Mesenchymal stem cell (in vitro differentiated cells and primary cell): Measurements from ENCODE around the gene CATSPER1.
"Not testable (repeated sequence)": the region's sequence is repeated elsewhere in the genome, so short reads cannot be mapped to it uniquely, and the experiment has no call there.

Experiments
- DNase-seq: peaks from one replicate; pipeline ENCODE4 v3.0.0-alpha.2; 2013
- H2AFZ ChIP-seq: one replicate; pipeline ENCODE4 v1.6.1; 2013; ENCODE audit warnings: low read depth, mild to moderate bottlenecking, control low read depth, inconsistent platforms, low read length, moderate library complexity
- H2AK5ac ChIP-seq: 2 replicates; pipeline ENCODE4 v1.6.1; 2013; ENCODE audit warnings: low read length, moderate library complexity, mild to moderate bottlenecking, inconsistent platforms; ENCODE audit not compliant: severe bottlenecking
- H2BK120ac ChIP-seq: one replicate; pipeline ENCODE4 v1.6.1; 2013; ENCODE audit warnings: low read depth, mild to moderate bottlenecking, inconsistent platforms, low read length, moderate library complexity
- H2BK12ac ChIP-seq, 2 experiments: one replicate each; pipeline ENCODE4 v1.6.1; 2013; ENCODE audit warnings: inconsistent platforms in 2 of 2, low read length in 2 of 2, mild to moderate bottlenecking in 2 of 2, moderate library complexity in 2 of 2, control low read depth in 1 of 2
- H2BK15ac ChIP-seq: one replicate; pipeline ENCODE4 v1.6.1; 2013; ENCODE audit warnings: mild to moderate bottlenecking, low read depth, inconsistent platforms; ENCODE audit not compliant: poor library complexity, severe bottlenecking
- H2BK5ac ChIP-seq: 2 replicates; pipeline ENCODE4 v1.6.1; 2013; ENCODE audit warnings: low read depth, mild to moderate bottlenecking, low read length, control low read depth, inconsistent platforms; ENCODE audit not compliant: poor library complexity, severe bottlenecking
- H3K14ac ChIP-seq, 2 experiments: one replicate each; pipeline ENCODE4 v1.6.1; 2013; ENCODE audit warnings: inconsistent platforms in 2 of 2, low read length in 2 of 2, control low read depth in 1 of 2, mild to moderate bottlenecking in 1 of 2, moderate library complexity in 1 of 2
- H3K18ac ChIP-seq, 2 experiments: one replicate each; pipeline ENCODE4 v1.6.1; 2013; ENCODE audit warnings: inconsistent platforms in 2 of 2, low read length in 2 of 2, control low read depth in 1 of 2, low read depth in 1 of 2, mild to moderate bottlenecking in 1 of 2
- H3K23ac ChIP-seq, 2 experiments: one replicate each; pipeline ENCODE4 v1.6.1; 2013; ENCODE audit warnings: inconsistent platforms in 2 of 2, low read length in 2 of 2, mild to moderate bottlenecking in 2 of 2, moderate library complexity in 2 of 2, control low read depth in 1 of 2
- H3K27ac ChIP-seq: 2 replicates; pipeline ENCODE4 v1.5.1; 2013; ENCODE audit warnings: mild to moderate bottlenecking, moderate library complexity, low read length, control low read depth, inconsistent platforms; ENCODE audit not compliant: poor library complexity, severe bottlenecking
- H3K27me3 ChIP-seq, 2 experiments: 2 replicates each; pipeline versions ENCODE4 v1.6.1 to v1.7.0; 2013; ENCODE audit warnings: low read length in 2 of 2, mild to moderate bottlenecking in 2 of 2, moderate library complexity in 2 of 2, control low read depth in 1 of 2, inconsistent platforms in 1 of 2; ENCODE audit not compliant: control insufficient read depth in 1 of 2, insufficient read depth in 1 of 2
- H3K36me3 ChIP-seq, 2 experiments: 2 replicates each; pipeline versions ENCODE4 v1.6.1 to v1.7.0; 2013; ENCODE audit warnings: low read length in 2 of 2, control low read depth in 1 of 2, inconsistent platforms in 1 of 2, low read depth in 1 of 2, mild to moderate bottlenecking in 1 of 2; ENCODE audit not compliant: insufficient read depth in 2 of 2, control insufficient read depth in 1 of 2
- H3K4ac ChIP-seq, 2 experiments: one replicate each; pipeline ENCODE4 v1.6.1; 2013; ENCODE audit warnings: inconsistent platforms in 2 of 2, low read length in 2 of 2, mild to moderate bottlenecking in 2 of 2, moderate library complexity in 2 of 2, control low read depth in 1 of 2, low read depth in 1 of 2
- H3K4me1 ChIP-seq: 2 replicates; pipeline ENCODE4 v1.6.1; 2013; ENCODE audit warnings: low read depth, low read length, control low read depth; ENCODE audit not compliant: control insufficient read depth, insufficient read depth
- H3K4me2 ChIP-seq: 2 replicates; pipeline ENCODE4 v1.6.1; 2013; ENCODE audit warnings: low read length, mild to moderate bottlenecking, inconsistent platforms; ENCODE audit not compliant: poor library complexity, severe bottlenecking
- H3K4me3 ChIP-seq, 2 experiments: 2 replicates each; pipeline versions ENCODE4 v1.5.1 to v1.7.0; 2013; ENCODE audit warnings: low read length in 2 of 2, mild to moderate bottlenecking in 2 of 2, control low read depth in 1 of 2, low read depth in 1 of 2; ENCODE audit not compliant: insufficient read depth in 1 of 2
- H3K79me1 ChIP-seq: replicated peaks from 2 replicates; pipeline ENCODE4 v1.6.1; 2013; ENCODE audit warnings: mild to moderate bottlenecking, control low read depth, low read length, inconsistent platforms; ENCODE audit not compliant: poor library complexity, severe bottlenecking
- H3K9ac ChIP-seq: 2 replicates; pipeline ENCODE4 v1.7.0; 2013; ENCODE audit warnings: mild to moderate bottlenecking, low read length, moderate library complexity
- H3K9me3 ChIP-seq: 2 replicates; pipeline ENCODE4 v1.7.0; 2013; ENCODE audit warnings: mild to moderate bottlenecking, low read length; ENCODE audit not compliant: control insufficient read depth
- H4K8ac ChIP-seq: one replicate; pipeline ENCODE4 v1.6.1; 2013; ENCODE audit warnings: inconsistent platforms, mild to moderate bottlenecking, low read length, moderate library complexity
- H4K91ac ChIP-seq: one replicate; pipeline ENCODE4 v1.6.1; 2013; ENCODE audit warnings: mild to moderate bottlenecking, low read length, inconsistent platforms
- WGBS: methylation state at CpG from one replicate; pipeline ENCODE4 v1.1.7; 2013; ENCODE audit warnings: mixed read lengths; 5-methylcytosine and 5-hydroxymethylcytosine counted together

CATSPER1 gene

DNA sequence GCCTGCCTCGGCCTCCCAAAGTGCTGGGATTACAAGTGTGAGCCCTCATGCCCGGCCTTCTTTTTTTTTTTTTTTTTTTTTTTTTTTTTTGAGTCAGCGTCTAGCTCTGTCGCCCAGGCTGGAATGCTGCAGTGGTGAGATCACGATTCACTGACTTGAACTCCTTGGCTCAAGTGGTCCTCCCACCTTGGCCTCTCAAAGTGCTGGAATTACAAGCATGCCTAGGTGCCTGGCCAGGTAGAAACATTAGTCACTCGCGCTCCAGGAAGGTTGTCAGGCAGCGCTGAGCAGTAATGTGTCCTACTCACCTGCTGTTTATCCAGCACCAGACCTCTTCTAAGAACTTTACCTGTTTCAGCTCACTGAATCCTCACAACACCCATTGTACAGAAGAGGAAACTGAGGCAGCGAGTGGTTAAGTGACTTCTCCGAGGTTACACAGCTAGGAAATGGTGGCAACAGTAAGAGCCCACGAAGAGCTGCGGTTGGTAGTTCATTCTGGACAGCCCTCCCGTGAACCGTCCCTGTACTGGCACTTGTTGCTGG lies 15.0 kb downstream of the CATSPER1 start:
- Histone ChIP-seq H2BK120ac (no peak overlapping the region), H3K36me3 (peaks cover 0 to 6% of the 10 kb centered on the region in 2 experiments), H2AK5ac (no peak overlapping the region), H3K18ac (no peak overlapping the region), H2BK15ac (peak overlapping the region; percentile 33), H2BK5ac (no peak overlapping the region), H2BK12ac (no peak overlapping the region), H4K8ac (peak overlapping the region; percentile 30), H3K23ac (peak overlapping the region in 1 of 2 experiments; percentile 51), H3K4me2 (no peak overlapping the region), H3K79me1 (no peaks in the 10 kb centered on the region), H3K9ac (no peak overlapping the region), H4K91ac (no peak overlapping the region), H2AFZ (no peak overlapping the region), H3K4me3 (no peak overlapping the region), H3K27me3 (peaks cover 4 to 20% of the 10 kb centered on the region in 2 experiments), H3K4ac (peak overlapping the region in 1 of 2 experiments; percentile 41), H3K27ac (no peak overlapping the region), H3K9me3 (no peaks in the 10 kb centered on the region), H3K14ac (peak overlapping the region in 1 of 2 experiments; percentile 26), H3K4me1 (peaks cover 31% of the 10 kb centered on the region)
- WGBS, result 46% methylated on average over 14 of the region's 14 CpGs
- peak; percentile 61 for DNase-seq

DNA sequence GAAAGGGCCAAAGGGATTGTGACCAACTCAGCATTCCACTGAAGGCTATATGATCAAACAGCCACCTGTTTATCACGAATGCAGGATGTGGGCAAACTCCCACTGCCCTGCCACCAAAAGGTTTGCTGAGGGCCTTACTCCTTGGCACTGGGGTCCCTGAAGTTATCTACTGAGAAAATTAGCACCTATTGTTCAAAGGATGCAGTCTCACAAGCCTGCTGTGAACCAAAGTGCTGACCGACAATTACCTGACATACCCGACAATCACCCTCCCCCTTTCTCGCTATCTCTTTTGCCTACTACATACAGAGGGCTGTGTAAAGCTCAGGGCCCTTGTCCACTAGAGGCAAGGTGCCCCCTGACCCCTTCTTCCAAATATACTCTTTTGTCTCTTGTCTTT lies 16.2 kb downstream of the CATSPER1 start:
- H2BK5ac ChIP-seq, H3K79me1 ChIP-seq, H3K4ac ChIP-seq, H3K9me3 ChIP-seq, H2AFZ ChIP-seq, H3K4me2 ChIP-seq, H3K4me3 ChIP-seq, H2BK12ac ChIP-seq, H3K9ac ChIP-seq, DNase-seq, H3K27ac ChIP-seq, H2BK120ac ChIP-seq, H3K23ac ChIP-seq, H2BK15ac ChIP-seq, H3K14ac ChIP-seq, H4K8ac ChIP-seq, H3K18ac ChIP-seq, H4K91ac ChIP-seq, H2AK5ac ChIP-seq: not testable (repeated sequence)
- H3K36me3 ChIP-seq, result peaks cover 11 to 14% of the 10 kb centered on the region in 2 experiments
- WGBS, result 39% methylated on average over 4 of the region's 4 CpGs
- H3K27me3 ChIP-seq, result peaks cover 4 to 20% of the 10 kb centered on the region in 2 experiments
- H3K4me1 ChIP-seq, result peaks cover 20% of the 10 kb centered on the region

- H3K79me1 ChIP-seq, result peaks cover 7% of the 10 kb centered on the region
- H3K9me3 ChIP-seq, result no peaks in the 10 kb centered on the region
- no peak overlapping the region for H3K9ac ChIP-seq
- H3K4ac ChIP-seq, result no peak overlapping the region
- H2BK12ac ChIP-seq, result peak overlapping the region in 1 of 2 experiments; percentile 21
- H3K4me2 ChIP-seq, result no peak overlapping the region
- no peak overlapping the region for H3K4me3 ChIP-seq
- WGBS, result 67% methylated on average over 8 of the region's 10 CpGs
- H2AFZ ChIP-seq, result peak overlapping the region; percentile 54
- H4K8ac ChIP-seq, result peak overlapping the region; percentile 45
- peaks cover 22 to 25% of the 10 kb centered on the region in 2 experiments for H3K36me3 ChIP-seq
- H2BK120ac ChIP-seq, result no peak overlapping the region
- H2BK15ac ChIP-seq, result no peak overlapping the region
- no peak overlapping the region for H3K18ac ChIP-seq
- DNase-seq, result no peak
- H3K23ac ChIP-seq, result no peak overlapping the region
- H3K4me1 ChIP-seq, result peaks cover 17% of the 10 kb centered on the region
- H3K27ac ChIP-seq, result no peak overlapping the region
- no peak overlapping the region for H3K14ac ChIP-seq
- H2AK5ac ChIP-seq, result no peak overlapping the region
- H4K91ac ChIP-seq, result no peak overlapping the region
- no peak overlapping the region for H2BK5ac ChIP-seq
- peaks cover 4 to 20% of the 10 kb centered on the region in 2 experiments for H3K27me3 ChIP-seq
These were observed 17.7 kb downstream of the CATSPER1 start for GRCh38 chr11:66008468-66009101.

DNA sequence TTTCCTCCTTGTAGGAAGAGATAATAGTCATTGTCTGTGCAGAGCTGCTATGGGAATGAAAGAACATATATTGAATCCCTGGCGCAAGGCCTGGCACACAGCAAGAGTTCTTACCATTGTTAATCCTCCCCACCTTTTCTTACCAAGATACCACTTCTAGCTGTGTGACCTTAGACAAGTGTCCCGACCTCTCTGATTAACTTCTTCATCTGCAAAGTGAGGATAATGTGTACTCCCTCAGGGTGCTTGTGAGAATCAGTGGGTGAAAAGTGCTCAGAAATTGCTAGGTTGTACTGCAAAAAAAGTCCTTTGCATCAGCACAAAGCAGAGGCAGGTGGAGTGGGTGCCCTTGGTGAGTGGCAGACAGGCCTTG lies 18.2 kb downstream of the CATSPER1 start:
- 69% methylated on average over 2 of the region's 2 CpGs for WGBS
- Histone ChIP-seq H2BK12ac (no peak overlapping the region), H3K79me1 (peaks cover 7% of the 10 kb centered on the region), H4K8ac (no peak overlapping the region), H3K23ac (no peak overlapping the region), H3K36me3 (peaks cover 22 to 26% of the 10 kb centered on the region in 2 experiments), H3K27ac (no peak overlapping the region), H3K4me3 (no peak overlapping the region), H2BK5ac (no peak overlapping the region), H3K4ac (no peak overlapping the region), H3K18ac (no peak overlapping the region), H4K91ac (no peak overlapping the region), H3K27me3 (peaks cover 4 to 18% of the 10 kb centered on the region in 2 experiments), H3K14ac (no peak overlapping the region), H3K4me1 (peaks cover 21% of the 10 kb centered on the region), H3K9ac (no peak overlapping the region), H3K9me3 (no peaks in the 10 kb centered on the region), H2BK15ac (no peak overlapping the region), H2AK5ac (no peak overlapping the region), H2BK120ac (no peak overlapping the region), H2AFZ (no peak overlapping the region), H3K4me2 (no peak overlapping the region)
- no peak for DNase-seq
